ENCODE results near the gene CFAP410. TPM values are rescaled to one million over a fixed set of nuclear protein-coding genes. Genes with fewer than 3 reads are reported as not detected.
A peak's percentile ranks its signal among the peaks of the same experiment; 100 is the strongest.

Gene CFAP410
- total RNA-seq, 1 experiment from 2014 or later: 17.2 TPM

GRCh38 chr21:44301141-44301540 lies 38.0 kb downstream of the CFAP410 start:
- Histone ChIP-seq H3K27me3 (ENCODE audit: control insufficient read depth, insufficient read depth, low read length) (no peaks in the 10 kb centered on the region), H3K4me3 (ENCODE audit: insufficient read depth, low read depth, low read length) (peak overlapping the region; percentile 71), H3K36me3 (replicated peaks; ENCODE audit: control insufficient read depth, insufficient read depth, low read length) (no peaks in the 10 kb centered on the region)
- DNase-seq: no peak

DNA sequence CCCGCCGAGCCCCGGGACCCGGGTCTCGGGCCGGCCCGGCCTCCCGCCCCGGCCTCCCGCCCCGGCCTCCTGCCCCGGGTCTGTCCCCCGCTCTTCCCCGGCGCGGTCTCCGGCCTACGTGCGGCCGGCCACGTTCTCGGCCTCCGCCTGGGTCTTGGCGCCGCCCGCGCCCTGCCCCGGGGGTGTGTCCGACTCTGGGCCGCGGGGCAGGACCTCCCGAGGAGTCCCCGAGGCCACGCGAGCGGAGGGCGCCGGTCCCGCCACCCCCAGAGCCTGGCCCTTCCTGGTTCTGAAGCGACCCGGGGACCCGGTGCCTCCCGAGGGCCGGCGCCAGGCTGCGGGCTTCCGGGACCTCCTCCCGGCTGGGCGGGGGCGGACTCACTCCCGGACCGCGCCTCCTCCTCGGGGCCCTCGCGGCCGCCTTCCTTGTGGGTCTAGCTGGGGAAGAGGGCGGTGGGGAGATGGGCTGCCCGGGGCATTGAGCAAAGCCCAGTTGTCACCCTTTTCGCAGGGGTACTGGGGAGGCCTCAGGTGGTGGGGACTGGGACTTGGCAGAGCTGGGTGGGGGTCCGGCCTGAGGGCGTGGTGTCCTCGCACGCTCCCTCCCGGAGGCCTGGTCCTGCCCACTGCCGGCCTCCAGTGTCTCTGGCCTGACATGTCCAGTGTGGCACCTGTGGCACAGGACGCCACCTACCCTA lies 38.8 kb downstream of the CFAP410 start:
- no peaks in the 10 kb centered on the region for H3K27me3 ChIP-seq (ENCODE audit: control insufficient read depth, insufficient read depth, low read length)
- no peaks in the 10 kb centered on the region for H3K36me3 ChIP-seq (replicated peaks; ENCODE audit: control insufficient read depth, insufficient read depth, low read length)
- peak overlapping the region; percentile 71 for H3K4me3 ChIP-seq (ENCODE audit: insufficient read depth, low read depth, low read length)
- no peak for DNase-seq

DNA sequence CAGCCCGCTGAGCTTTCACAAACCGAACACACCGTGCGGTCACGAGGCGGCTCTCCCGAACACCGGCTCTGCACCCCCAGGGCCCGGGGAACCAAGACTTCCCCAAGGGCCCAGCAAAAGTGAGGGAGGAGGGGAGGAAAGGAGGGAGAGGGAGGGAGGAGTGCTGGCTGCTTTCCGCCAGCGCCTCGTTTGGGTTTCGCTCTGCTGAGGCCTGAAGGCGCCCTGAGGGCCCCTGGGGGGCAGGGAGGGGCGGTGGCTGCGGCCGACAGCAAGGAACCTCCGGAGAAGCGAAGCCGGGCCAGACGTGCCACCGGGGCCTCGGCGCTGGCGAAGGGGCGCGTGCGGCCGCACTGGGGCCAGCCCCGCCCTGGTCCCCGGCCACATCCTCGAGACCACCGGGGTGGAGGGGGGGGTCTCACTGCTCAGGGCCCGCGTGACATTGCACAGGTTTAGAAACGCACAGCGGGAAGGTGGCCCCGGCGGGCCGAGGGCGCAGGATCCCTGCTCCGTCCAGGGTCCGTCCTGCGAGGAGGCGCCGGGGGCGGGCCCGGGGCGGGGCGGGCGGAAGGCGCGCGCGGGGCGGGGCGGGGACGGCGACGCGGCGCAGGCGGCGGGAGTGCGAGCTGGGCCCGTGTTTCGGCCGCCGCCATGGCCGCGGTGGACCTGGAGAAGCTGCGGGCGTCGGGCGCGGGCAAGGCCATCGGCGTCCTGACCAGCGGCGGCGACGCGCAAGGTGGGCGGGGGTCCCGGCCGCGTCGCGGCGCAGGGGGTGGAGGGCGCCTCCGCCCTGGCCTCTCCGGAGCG lies 39.5 kb downstream of the CFAP410 start, which contains the start of gene PFKL:
Gene PFKL, plus strand, starts transcription at position 596 of the 804 bp plus-strand sequence. Its CDS starts 53 bp downstream, at position 649.
- peak within 1 kb of the TSS; percentile 71 for H3K4me3 ChIP-seq (ENCODE audit: insufficient read depth, low read depth, low read length)
- no peaks in the 10 kb centered on the region for H3K36me3 ChIP-seq (replicated peaks; ENCODE audit: control insufficient read depth, insufficient read depth, low read length)
- peak; percentile 94 for DNase-seq
- no peaks in the 10 kb centered on the region for H3K27me3 ChIP-seq (ENCODE audit: control insufficient read depth, insufficient read depth, low read length)

DNA sequence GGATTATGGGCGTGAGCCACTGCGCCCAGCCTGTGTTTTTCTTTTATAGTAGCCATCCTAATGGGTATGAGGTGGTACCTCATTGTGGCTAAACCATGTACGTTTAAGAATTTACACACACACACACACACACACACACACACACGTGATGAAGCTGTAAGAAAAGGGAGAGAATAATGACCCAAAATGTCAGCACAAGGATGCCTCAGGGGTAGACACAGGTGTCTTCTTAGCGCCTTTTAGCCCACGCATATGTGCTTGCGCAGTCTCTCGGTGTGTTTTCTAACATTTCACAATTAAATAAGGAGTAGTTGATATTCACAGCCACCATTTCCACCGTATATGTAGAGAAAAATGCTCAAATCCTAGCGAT lies 40.1 kb downstream of the CFAP410 start:
- Histone ChIP-seq H3K4me3 (ENCODE audit: insufficient read depth, low read depth, low read length) (peak overlapping the region; percentile 71), H3K27me3 (ENCODE audit: control insufficient read depth, insufficient read depth, low read length) (no peaks in the 10 kb centered on the region), H3K36me3 (replicated peaks; ENCODE audit: control insufficient read depth, insufficient read depth, low read length) (no peaks in the 10 kb centered on the region)
- DNase-seq: no peak

GRCh38 chr21:44298301-44298700 lies 40.9 kb downstream of the CFAP410 start:
- DNase-seq: no peak
- Histone ChIP-seq H3K4me3 (ENCODE audit: insufficient read depth, low read depth, low read length) (no peak overlapping the region), H3K36me3 (replicated peaks; ENCODE audit: control insufficient read depth, insufficient read depth, low read length) (no peaks in the 10 kb centered on the region), H3K27me3 (ENCODE audit: control insufficient read depth, insufficient read depth, low read length) (no peaks in the 10 kb centered on the region)

DNA sequence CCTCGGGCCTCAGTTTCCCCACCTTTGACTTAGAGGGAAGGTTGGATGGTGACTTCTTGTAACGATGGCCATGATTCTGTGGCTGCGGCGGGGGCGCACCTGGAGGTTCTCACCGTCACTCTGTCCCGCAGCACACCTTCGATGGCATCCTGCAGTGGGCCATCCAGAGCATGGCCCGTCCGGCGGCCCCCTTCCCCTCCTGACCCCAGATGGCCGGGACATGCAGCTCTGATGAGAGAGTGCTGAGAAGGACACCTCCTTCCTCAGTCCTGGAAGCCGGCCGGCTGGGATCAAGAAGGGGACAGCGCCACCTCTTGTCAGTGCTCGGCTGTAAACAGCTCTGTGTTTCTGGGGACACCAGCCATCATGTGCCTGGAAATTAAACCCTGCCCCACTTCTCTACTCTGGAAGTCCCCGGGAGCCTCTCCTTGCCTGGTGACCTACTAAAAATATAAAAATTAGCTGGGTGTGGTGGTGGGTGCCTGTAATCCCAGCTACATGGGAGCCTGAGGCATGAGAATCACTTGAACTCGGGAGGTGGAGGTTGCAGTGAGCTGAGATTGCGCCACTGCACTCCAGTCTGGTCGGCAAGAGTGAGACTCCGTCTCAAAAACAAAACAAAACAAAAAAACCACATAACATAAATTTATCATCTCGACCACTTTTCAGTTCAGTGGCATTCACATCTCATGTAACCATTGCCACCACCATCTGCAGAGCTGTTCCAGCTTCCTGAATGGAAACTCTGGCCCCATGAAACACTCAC lies 41.5 kb downstream of the CFAP410 start:
- Histone ChIP-seq H3K36me3 (replicated peaks; ENCODE audit: control insufficient read depth, insufficient read depth, low read length) (no peaks in the 10 kb centered on the region), H3K27me3 (ENCODE audit: control insufficient read depth, insufficient read depth, low read length) (no peaks in the 10 kb centered on the region), H3K4me3 (ENCODE audit: insufficient read depth, low read depth, low read length) (no peak overlapping the region)
- DNase-seq: peak; percentile 98

- no peak for DNase-seq
- H3K4me3 ChIP-seq (ENCODE audit: insufficient read depth, low read depth, low read length): no peak overlapping the region
- no peaks in the 10 kb centered on the region for H3K27me3 ChIP-seq (ENCODE audit: control insufficient read depth, insufficient read depth, low read length)
- no peaks in the 10 kb centered on the region for H3K36me3 ChIP-seq (replicated peaks; ENCODE audit: control insufficient read depth, insufficient read depth, low read length)
Measured at GRCh38 chr21:44296916-44297315, 42.3 kb downstream of the CFAP410 start.

- H3K27me3 ChIP-seq (ENCODE audit: control insufficient read depth, insufficient read depth, low read length): no peaks in the 10 kb centered on the region
- H3K4me3 ChIP-seq (ENCODE audit: insufficient read depth, low read depth, low read length): no peak overlapping the region
- no peaks in the 10 kb centered on the region for H3K36me3 ChIP-seq (replicated peaks; ENCODE audit: control insufficient read depth, insufficient read depth, low read length)
- no peak for DNase-seq
Measured at GRCh38 chr21:44296103-44296519, 43.1 kb downstream of the CFAP410 start.

- no peak for DNase-seq
- no peaks in the 10 kb centered on the region for H3K27me3 ChIP-seq (ENCODE audit: control insufficient read depth, insufficient read depth, low read length)
- no peak overlapping the region for H3K4me3 ChIP-seq (ENCODE audit: insufficient read depth, low read depth, low read length)
- H3K36me3 ChIP-seq (replicated peaks; ENCODE audit: control insufficient read depth, insufficient read depth, low read length): no peaks in the 10 kb centered on the region
Measured at GRCh38 chr21:44295646-44296045, 43.5 kb downstream of the CFAP410 start.

GRCh38 chr21:44295163-44295573 lies 44.0 kb downstream of the CFAP410 start:
- Histone ChIP-seq H3K4me3 (ENCODE audit: insufficient read depth, low read depth, low read length) (no peak overlapping the region), H3K36me3 (replicated peaks; ENCODE audit: control insufficient read depth, insufficient read depth, low read length) (no peaks in the 10 kb centered on the region), H3K27me3 (ENCODE audit: control insufficient read depth, insufficient read depth, low read length) (no peaks in the 10 kb centered on the region)
- no peak for DNase-seq

DNA sequence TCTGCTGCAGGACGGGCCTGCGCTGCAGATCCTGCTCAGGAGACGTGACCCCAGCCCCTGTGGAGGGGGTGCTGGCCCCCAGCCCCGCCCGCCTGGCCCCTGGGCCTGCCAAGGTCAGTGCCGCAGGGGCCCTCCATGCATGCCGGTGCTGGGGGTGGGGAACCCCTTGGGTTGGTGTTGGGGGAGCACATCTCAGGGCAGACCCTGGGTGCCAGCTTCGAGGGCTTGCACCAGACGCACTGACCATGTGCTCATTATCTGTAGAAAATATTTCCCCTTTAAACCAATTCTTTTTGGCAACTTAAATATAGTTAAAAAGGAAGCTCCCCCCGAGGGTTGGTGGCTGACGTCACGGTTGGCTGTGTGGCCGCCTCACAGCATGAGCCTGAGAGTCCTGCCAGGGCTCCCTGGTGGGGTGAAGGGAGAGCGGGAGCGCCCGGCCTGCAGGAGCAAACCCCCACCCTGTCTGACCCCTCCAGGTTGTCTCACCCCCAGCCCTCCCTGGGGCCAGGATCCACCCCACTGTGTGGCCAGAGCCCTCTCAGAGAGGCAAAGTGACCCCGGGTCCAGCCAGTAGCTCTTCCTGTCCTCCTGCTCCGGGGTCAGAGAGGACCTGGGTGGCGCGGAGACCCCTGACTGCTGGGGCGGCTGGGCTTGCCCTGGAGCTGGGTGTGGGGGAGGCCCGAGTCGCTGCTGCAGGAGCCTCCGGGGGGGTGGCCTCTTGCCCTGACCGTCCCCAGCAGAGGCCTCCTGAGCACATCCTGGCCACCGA lies 44.6 kb downstream of the CFAP410 start:
- Histone ChIP-seq H3K36me3 (replicated peaks; ENCODE audit: control insufficient read depth, insufficient read depth, low read length) (no peaks in the 10 kb centered on the region), H3K27me3 (ENCODE audit: control insufficient read depth, insufficient read depth, low read length) (no peaks in the 10 kb centered on the region), H3K4me3 (ENCODE audit: insufficient read depth, low read depth, low read length) (no peak overlapping the region)
- DNase-seq: no peak

DNA sequence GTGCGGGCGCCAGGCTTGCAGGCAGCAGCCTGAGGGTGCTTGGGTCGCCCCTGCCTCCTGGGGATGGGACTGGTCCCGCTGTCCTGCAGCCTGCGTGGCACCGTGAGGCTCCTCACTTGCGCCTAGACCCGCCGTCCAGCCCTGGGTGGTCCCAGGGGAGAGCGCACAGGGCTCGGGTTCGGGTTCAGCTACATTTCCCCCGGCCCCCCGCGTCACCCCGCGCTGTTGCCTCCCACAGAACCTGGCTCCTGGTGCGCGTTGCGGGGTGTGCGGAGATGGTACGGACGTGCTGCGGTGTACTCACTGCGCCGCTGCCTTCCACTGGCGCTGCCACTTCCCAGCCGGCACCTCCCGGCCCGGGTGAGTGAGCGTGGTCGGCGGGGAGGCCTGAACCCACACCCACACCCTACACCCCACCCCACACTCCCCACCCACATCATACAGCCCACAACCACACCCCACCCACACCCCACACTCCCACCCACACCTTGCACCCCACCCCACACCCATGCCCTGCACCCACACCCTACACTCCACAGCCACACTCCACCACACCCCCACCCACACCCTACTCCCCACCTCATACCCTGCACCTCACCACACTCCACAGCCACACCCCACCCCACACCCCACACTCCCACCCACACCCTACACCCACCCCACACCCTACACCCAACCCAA lies 45.5 kb downstream of the CFAP410 start:
- H3K36me3 ChIP-seq (replicated peaks; ENCODE audit: control insufficient read depth, insufficient read depth, low read length): no peaks in the 10 kb centered on the region
- DNase-seq: no peak
- H3K27me3 ChIP-seq (ENCODE audit: control insufficient read depth, insufficient read depth, low read length): no peaks in the 10 kb centered on the region
- H3K4me3 ChIP-seq (ENCODE audit: insufficient read depth, low read depth, low read length): no peak overlapping the region

GRCh38 chr21:44292812-44293195 lies 46.4 kb downstream of the CFAP410 start:
- no peak for DNase-seq
- no peaks in the 10 kb centered on the region for H3K36me3 ChIP-seq (replicated peaks; ENCODE audit: control insufficient read depth, insufficient read depth, low read length)
- H3K4me3 ChIP-seq (ENCODE audit: insufficient read depth, low read depth, low read length): no peak overlapping the region
- no peaks in the 10 kb centered on the region for H3K27me3 ChIP-seq (ENCODE audit: control insufficient read depth, insufficient read depth, low read length)
